Spleen (tissue), 7 donors: ENCODE measurements around the gene DCTN1.

Experiments used
- CTCF ChIP-seq, 11 experiments: fragments of 200-600 bp in 7 of 11; fragments of 450-650 bp in 4 of 11; sonication (generic) in 4 of 11; IDR thresholded peaks in 8 of 11; conservative IDR thresholded peaks in 3 of 11; 1 replicate in 7 of 11; 2 replicates in 4 of 11; pipeline versions ENCODE4 v1.4.0 to v1.8.0; 2016 to 2021; ENCODE audit warnings: antibody characterized with exemption in 11 of 11, inconsistent platforms in 4 of 11, mild to moderate bottlenecking in 1 of 11
- POLR2A ChIP-seq, 3 donors: fragments of 450-650 bp; IDR thresholded peaks; one replicate each; pipeline ENCODE4 v1.5.1; 2017; ENCODE audit warnings: antibody characterized with exemption in 3 of 3, mild to moderate bottlenecking in 1 of 3
- donor health status: DM: no; HTN: no; CAD: no; lungs with moderate emphysema.
- donor health status: DM: no; HTN: no; CAD: no.
- donor health status: DM: no; HTN: no; CAD: no.

- TF ChIP-seq CTCF (IDR thresholded peaks at IDR 0.05 in 8 of 11, conservative IDR thresholded peaks at IDR 0.05 in 3 of 11) (no peak), POLR2A (IDR thresholded peaks at IDR 0.05) (no peak)
These were observed 12.3 kb downstream of the DCTN1 start for GRCh38 chr2:74367789-74368188.
